ENCODE data around the gene NBPF3. TPM values are rescaled to one million over a fixed set of nuclear protein-coding genes. Genes with fewer than 3 reads are reported as not detected.
"Not testable (repeated sequence)": the region's sequence is repeated elsewhere in the genome, so short reads cannot be mapped to it uniquely, and the experiment has no call there.

NBPF3 gene
- total RNA-seq, 1 donor from 2014 or later = 19.4 TPM

DNA sequence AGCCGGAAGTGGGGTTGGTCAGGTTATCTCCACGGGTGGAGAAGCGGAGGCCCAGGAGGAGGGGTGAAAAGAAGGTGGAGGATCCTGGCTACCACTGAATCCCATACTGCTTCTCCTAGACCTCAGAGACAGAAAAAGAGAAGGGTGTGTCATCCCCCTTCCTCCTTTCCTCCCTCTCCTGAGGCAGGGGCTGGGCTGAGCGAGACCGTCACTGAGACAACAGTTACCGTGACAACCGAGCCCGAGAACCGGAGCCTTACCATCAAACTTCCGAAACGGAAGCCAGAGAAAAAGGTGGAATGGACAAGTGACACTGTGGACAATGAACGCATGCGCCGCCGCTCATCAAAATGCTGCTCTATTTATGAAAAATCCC, 42.1 kb upstream of the NBPF3 start:
- no peak for TF ChIP-seq CTCF (IDR thresholded peaks at IDR 0.05; ENCODE audit: unreplicated experiment)
- Mint-ChIP-seq H3K4me1 (ENCODE audit: low read depth) (no peaks in the 10 kb centered on the region), H3K27me3 (peaks cover 13% of the 10 kb centered on the region), H3K36me3 (ENCODE audit: insufficient read depth) (no peaks in the 10 kb centered on the region), H3K4me3 (ENCODE audit: low read depth) (no peak overlapping the region), H3K27ac (no peak overlapping the region), H3K9me3 (ENCODE audit: low read depth) (no peaks in the 10 kb centered on the region)
- DNase-seq (ENCODE audit: low spot score, unreplicated experiment) = no peak

GRCh38 chr1:21401726-21402346, 38.1 kb upstream of the NBPF3 start:
- DNase-seq (ENCODE audit: low spot score, unreplicated experiment); H3K27ac Mint-ChIP-seq; H3K4me3 Mint-ChIP-seq (ENCODE audit: low read depth); H3K4me1 Mint-ChIP-seq (ENCODE audit: low read depth); H3K9me3 Mint-ChIP-seq (ENCODE audit: low read depth); H3K36me3 Mint-ChIP-seq (ENCODE audit: insufficient read depth): not testable (repeated sequence)
- H3K27me3 Mint-ChIP-seq = peaks cover 13% of the 10 kb centered on the region

- Mint-ChIP-seq H3K4me1 (ENCODE audit: low read depth) (no peaks in the 10 kb centered on the region), H3K27ac (no peak overlapping the region), H3K4me3 (ENCODE audit: low read depth) (no peak overlapping the region), H3K27me3 (peaks cover 3% of the 10 kb centered on the region), H3K9me3 (ENCODE audit: low read depth) (no peaks in the 10 kb centered on the region), H3K36me3 (ENCODE audit: insufficient read depth) (no peaks in the 10 kb centered on the region)
- DNase-seq (ENCODE audit: low spot score, unreplicated experiment) = no peak
- TF ChIP-seq CTCF (IDR thresholded peaks at IDR 0.05; ENCODE audit: unreplicated experiment) = no peak
Observed at GRCh38 chr1:21406659-21407058, 33.3 kb upstream of the NBPF3 start.

GRCh38 chr1:21409897-21410296, 30.0 kb upstream of the NBPF3 start:
- not testable (repeated sequence) for DNase-seq (ENCODE audit: low spot score, unreplicated experiment); H3K27ac Mint-ChIP-seq; H3K4me1 Mint-ChIP-seq (ENCODE audit: low read depth); H3K36me3 Mint-ChIP-seq (ENCODE audit: insufficient read depth); H3K4me3 Mint-ChIP-seq (ENCODE audit: low read depth); H3K27me3 Mint-ChIP-seq; H3K9me3 Mint-ChIP-seq (ENCODE audit: low read depth)

DNA sequence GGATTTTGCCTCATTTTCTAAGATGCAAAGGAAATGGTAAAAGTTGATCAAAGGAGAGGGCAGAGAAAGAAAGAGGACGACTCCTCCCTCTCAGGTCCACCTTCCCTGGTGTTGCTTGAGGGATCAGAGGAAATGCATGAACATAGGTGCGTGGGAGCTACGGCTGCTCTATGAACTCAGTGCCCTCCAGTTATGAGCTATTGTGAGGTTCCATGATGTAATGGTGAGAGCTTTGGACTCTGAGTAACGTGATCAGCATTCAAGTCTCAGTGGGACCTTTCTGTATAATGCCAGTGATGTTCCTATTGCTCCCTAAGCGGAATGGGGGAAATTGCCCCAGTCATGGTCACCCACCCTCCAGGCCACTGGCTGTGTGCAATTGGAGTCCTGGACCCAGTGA, 25.9 kb upstream of the NBPF3 start:
- Mint-ChIP-seq H3K4me1 (ENCODE audit: low read depth) (no peaks in the 10 kb centered on the region), H3K9me3 (ENCODE audit: low read depth) (no peaks in the 10 kb centered on the region), H3K27ac (no peak overlapping the region), H3K27me3 (peaks cover 25% of the 10 kb centered on the region), H3K4me3 (ENCODE audit: low read depth) (no peak overlapping the region), H3K36me3 (ENCODE audit: insufficient read depth) (no peaks in the 10 kb centered on the region)
- no peak for DNase-seq (ENCODE audit: low spot score, unreplicated experiment)
- TF ChIP-seq CTCF (IDR thresholded peaks at IDR 0.05; ENCODE audit: unreplicated experiment) = no peak

DNA sequence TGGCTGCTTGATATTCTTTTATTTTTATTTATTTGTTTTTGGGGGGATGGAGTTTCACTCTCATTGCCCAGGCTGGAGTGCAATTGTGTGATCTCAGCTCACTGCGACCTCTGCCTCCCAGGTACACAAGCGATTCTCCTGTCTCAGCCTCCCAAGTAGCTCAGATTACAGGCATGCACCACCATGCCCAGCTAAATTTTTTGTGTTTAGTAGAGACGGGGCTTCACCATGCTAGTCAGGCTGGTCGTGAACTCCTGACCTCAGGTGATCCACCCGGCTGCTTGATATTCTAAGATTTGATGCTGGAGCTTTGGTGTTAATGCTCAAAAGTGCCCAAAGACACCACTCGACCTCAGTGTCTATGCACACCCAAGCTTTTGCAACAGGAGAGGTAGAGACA, 19.6 kb upstream of the NBPF3 start:
- H3K4me1 Mint-ChIP-seq (ENCODE audit: low read depth); H3K4me3 Mint-ChIP-seq (ENCODE audit: low read depth); H3K36me3 Mint-ChIP-seq (ENCODE audit: insufficient read depth); H3K9me3 Mint-ChIP-seq (ENCODE audit: low read depth); DNase-seq (ENCODE audit: low spot score, unreplicated experiment); H3K27ac Mint-ChIP-seq: not testable (repeated sequence)
- peaks cover 48% of the 10 kb centered on the region for H3K27me3 Mint-ChIP-seq

- H3K27me3 Mint-ChIP-seq = peaks cover 47% of the 10 kb centered on the region
- H3K36me3 Mint-ChIP-seq (ENCODE audit: insufficient read depth); H3K27ac Mint-ChIP-seq; DNase-seq (ENCODE audit: low spot score, unreplicated experiment); H3K9me3 Mint-ChIP-seq (ENCODE audit: low read depth); H3K4me3 Mint-ChIP-seq (ENCODE audit: low read depth); H3K4me1 Mint-ChIP-seq (ENCODE audit: low read depth): not testable (repeated sequence)
Observed at GRCh38 chr1:21421307-21421706, 18.6 kb upstream of the NBPF3 start.

DNA sequence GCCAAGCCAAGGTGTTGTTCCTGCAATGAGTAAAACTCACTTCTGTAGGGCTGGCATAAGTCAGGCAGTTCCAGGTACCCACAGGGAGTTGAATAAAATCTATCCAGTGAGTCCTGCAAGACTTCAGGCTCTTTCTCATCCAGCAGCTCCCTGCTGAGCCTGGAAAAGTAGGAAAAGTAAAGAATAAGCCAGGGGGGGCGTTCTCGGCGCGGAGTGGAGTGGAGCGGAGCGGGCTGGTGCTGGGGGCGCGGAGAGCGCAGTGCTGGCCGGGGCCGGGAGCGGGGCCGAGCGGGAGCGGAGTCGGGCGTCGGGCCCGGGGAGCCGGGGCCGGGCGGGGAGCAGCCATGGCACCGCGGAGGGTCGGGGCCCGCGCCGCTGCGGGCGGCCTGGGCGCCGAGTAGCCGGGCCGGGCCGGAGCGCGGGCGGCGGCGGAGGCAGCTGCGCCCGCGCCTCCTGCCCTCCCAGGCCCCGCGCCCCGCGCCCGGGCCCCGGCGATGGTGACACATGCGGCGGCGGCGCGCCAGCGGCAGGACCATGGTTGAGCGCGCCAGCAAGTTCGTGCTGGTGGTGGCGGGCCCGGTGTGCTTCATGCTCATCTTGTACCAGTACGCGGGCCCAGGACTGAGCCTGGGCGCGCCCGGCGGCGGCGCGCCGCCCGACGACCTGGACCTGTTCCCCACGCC, 12.0 kb upstream of the NBPF3 start:
- not testable (repeated sequence) for H3K9me3 Mint-ChIP-seq (ENCODE audit: low read depth); H3K4me1 Mint-ChIP-seq (ENCODE audit: low read depth); H3K27ac Mint-ChIP-seq; DNase-seq (ENCODE audit: low spot score, unreplicated experiment); H3K36me3 Mint-ChIP-seq (ENCODE audit: insufficient read depth)
- Mint-ChIP-seq H3K27me3 (peaks cover 34% of the 10 kb centered on the region), H3K4me3 (ENCODE audit: low read depth) (peak overlapping the region; percentile 73)

DNA sequence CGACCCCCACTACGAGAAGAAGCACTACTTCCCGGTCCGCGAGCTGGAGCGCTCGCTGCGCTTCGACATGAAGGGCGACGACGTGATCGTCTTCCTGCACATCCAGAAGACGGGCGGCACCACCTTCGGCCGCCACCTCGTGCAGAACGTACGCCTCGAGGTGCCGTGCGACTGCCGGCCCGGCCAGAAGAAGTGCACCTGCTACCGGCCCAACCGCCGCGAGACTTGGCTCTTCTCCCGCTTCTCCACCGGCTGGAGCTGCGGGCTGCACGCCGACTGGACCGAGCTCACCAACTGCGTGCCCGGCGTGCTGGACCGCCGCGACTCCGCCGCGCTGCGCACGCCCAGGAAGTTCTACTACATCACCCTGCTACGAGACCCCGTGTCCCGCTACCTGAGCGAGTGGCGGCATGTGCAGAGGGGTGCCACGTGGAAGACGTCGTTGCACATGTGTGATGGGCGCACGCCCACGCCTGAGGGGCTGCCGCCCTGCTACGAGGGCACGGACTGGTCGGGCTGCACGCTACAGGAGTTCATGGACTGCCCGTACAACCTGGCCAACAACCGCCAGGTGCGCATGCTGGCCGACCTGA, 11.4 kb upstream of the NBPF3 start:
- DNase-seq (ENCODE audit: low spot score, unreplicated experiment); H3K4me3 Mint-ChIP-seq (ENCODE audit: low read depth); H3K27ac Mint-ChIP-seq; H3K4me1 Mint-ChIP-seq (ENCODE audit: low read depth); H3K9me3 Mint-ChIP-seq (ENCODE audit: low read depth); H3K36me3 Mint-ChIP-seq (ENCODE audit: insufficient read depth): not testable (repeated sequence)
- peaks cover 37% of the 10 kb centered on the region for H3K27me3 Mint-ChIP-seq

DNA sequence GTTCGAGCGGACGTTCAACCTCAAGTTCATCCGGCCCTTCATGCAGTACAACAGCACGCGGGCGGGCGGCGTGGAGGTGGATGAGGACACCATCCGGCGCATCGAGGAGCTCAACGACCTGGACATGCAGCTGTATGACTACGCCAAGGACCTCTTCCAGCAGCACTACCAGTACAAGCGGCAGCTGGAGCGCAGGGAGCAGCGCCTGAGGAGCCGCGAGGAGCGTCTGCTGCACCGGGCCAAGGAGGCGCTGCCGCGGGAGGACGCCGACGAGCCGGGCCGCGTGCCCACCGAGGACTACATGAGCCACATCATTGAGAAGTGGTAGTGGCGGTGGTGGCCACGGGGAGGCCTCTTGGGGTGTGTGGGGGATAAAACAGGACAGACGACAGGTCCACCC, 10.7 kb upstream of the NBPF3 start:
- not testable (repeated sequence) for H3K4me1 Mint-ChIP-seq (ENCODE audit: low read depth); DNase-seq (ENCODE audit: low spot score, unreplicated experiment); H3K36me3 Mint-ChIP-seq (ENCODE audit: insufficient read depth); H3K9me3 Mint-ChIP-seq (ENCODE audit: low read depth); H3K4me3 Mint-ChIP-seq (ENCODE audit: low read depth); H3K27ac Mint-ChIP-seq
- H3K27me3 Mint-ChIP-seq = peaks cover 39% of the 10 kb centered on the region
